Fibroblast of the conjunctiva (primary cell): ENCODE measurements around the gene PPP1R9A.

ENCODE experiments used
- DNase-seq: peaks from one replicate; pipeline ENCODE4 v3.0.0-alpha.2; 2010; ENCODE audit warnings: low read depth

Gene PPP1R9A

GRCh38 chr7:94907026-94907810, at the start of gene PPP1R9A:
Gene PPP1R9A (plus strand): TSS chr7:94907594. CDS start chr7:94910114, 2,520 bp downstream.
- DNase-seq, result no peak

GRCh38 chr7:94871132-94871531, 36.3 kb upstream of the PPP1R9A start:
- DNase-seq, result no peak

- DNase-seq, result no peak
Observed at GRCh38 chr7:94873239-94873638, 34.2 kb upstream of the PPP1R9A start.

GRCh38 chr7:94874036-94874785, 33.2 kb upstream of the PPP1R9A start:
- DNase-seq, result no peak

GRCh38 chr7:94875201-94875600, 32.2 kb upstream of the PPP1R9A start:
- DNase-seq, result no peak

GRCh38 chr7:94877731-94878670, 29.4 kb upstream of the PPP1R9A start:
- no peak for DNase-seq

GRCh38 chr7:94882891-94883290, 24.5 kb upstream of the PPP1R9A start:
- no peak for DNase-seq

- DNase-seq, result no peak
Observed at GRCh38 chr7:94883616-94884015, 23.8 kb upstream of the PPP1R9A start.

GRCh38 chr7:94888551-94888950, 18.8 kb upstream of the PPP1R9A start:
- no peak for DNase-seq

- DNase-seq, result no peak
Observed at GRCh38 chr7:94888995-94889523, 18.3 kb upstream of the PPP1R9A start.

- DNase-seq, result no peak
Observed at GRCh38 chr7:94890216-94890615, 17.2 kb upstream of the PPP1R9A start.

- no peak for DNase-seq
Observed at GRCh38 chr7:94893661-94894060, 13.7 kb upstream of the PPP1R9A start.

- no peak for DNase-seq
Observed at GRCh38 chr7:94897541-94897940, 9.9 kb upstream of the PPP1R9A start.

GRCh38 chr7:94898340-94898739, 9.1 kb upstream of the PPP1R9A start:
- DNase-seq, result no peak

GRCh38 chr7:94901981-94902380, 5.4 kb upstream of the PPP1R9A start:
- DNase-seq, result no peak

GRCh38 chr7:94903971-94904370, 3.4 kb upstream of the PPP1R9A start:
- no peak for DNase-seq

- no peak for DNase-seq
Observed at GRCh38 chr7:94904982-94905381, 2.4 kb upstream of the PPP1R9A start.

- no peak for DNase-seq
Observed at GRCh38 chr7:94906065-94906851, 1.1 kb upstream of the PPP1R9A start.

GRCh38 chr7:94907811-94908322, 473 bp downstream of the PPP1R9A start:
- DNase-seq, result no peak

GRCh38 chr7:94908323-94909178, 1.2 kb downstream of the PPP1R9A start:
- no peak for DNase-seq
